Measurements from ENCODE around the gene HSPG2.

Gene HSPG2

DNA sequence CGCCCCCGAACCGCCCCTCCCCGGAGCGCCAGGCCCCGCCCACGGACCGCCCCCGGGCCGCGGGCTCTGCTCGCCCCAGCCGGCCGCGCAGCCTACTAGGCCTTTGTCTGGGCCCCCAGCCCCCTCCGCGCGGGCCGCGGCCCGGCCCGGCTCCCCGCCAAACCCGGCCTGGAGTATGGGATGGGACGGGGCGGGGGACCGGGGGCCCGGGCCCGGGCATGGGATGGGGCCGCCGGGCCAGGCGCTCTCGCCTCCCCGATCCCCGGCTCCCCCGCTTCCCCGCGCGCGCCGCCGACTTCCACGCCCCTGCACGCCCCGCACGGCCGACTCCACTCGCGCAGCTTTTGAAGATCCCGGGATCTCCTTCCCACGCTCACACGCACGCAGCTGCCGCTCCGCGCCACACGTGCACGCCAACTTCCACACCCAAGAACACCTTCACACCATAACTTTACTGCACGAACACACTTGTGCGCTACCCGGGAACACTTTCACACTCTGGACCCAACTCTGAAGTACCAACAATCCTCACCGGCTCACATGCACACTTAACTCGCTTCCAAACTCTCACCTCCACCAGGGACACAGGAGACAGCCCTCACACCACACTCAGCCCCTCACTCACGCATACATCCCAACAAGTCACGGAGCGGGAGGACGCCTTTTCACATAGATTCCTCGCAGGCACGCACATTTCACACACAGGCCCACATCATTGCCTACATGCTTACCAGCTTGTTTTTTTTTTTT is 437 bp upstream of the HSPG2 start:
- peak; percentile 93 for DNase-seq (ENCODE audit: low spot score)
- TF ChIP-seq, protein P1, sequence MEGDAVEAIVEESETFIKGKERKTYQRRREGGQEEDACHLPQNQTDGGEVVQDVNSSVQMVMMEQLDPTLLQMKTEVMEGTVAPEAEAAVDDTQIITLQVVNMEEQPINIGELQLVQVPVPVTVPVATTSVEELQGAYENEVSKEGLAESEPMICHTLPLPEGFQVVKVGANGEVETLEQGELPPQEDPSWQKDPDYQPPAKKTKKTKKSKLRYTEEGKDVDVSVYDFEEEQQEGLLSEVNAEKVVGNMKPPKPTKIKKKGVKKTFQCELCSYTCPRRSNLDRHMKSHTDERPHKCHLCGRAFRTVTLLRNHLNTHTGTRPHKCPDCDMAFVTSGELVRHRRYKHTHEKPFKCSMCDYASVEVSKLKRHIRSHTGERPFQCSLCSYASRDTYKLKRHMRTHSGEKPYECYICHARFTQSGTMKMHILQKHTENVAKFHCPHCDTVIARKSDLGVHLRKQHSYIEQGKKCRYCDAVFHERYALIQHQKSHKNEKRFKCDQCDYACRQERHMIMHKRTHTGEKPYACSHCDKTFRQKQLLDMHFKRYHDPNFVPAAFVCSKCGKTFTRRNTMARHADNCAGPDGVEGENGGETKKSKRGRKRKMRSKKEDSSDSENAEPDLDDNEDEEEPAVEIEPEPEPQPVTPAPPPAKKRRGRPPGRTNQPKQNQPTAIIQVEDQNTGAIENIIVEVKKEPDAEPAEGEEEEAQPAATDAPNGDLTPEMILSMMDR (IDR thresholded peaks at IDR 0.05; ENCODE audit: extremely low read depth, insufficient read depth, missing control alignments): no peak
- in situ Hi-C loops (cut with MboI; ENCODE audit: low pct_unique_long_range_greater_than_20kb, low sequenced_read_pairs, unreplicated experiment): no loop called here

DNA sequence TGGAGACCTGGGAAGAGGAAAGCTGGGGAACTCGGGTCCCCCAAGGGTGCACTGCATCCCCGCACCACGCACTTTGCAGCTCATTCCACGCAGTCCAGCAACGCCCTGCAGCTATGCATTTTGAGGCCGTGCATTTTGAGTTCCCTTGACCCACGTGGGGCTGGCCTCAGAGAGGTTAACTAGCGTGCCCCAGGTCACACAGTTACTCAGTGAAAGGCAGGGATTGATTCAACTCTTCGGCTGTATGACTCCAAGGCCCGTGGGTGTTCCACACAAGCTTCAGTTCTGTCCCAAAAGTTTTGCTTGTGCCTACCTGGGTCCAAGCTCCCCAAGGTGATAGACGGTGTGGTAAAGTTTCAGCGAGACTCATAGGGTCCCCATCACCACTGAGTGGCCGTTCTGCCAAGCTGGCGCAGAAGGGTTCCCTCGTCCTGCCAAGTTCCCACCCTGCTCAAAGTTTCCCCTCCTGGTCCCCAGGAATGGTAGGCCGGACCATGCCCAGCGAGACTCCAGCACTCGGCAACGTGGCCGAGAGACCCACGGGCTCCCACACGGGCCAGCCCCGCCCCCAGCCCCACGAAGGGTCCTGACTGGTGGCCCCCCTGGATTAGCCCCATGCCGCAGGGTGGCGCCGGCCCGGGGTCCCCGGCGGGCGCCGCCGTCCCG is 611 bp downstream of the HSPG2 start:
- TF ChIP-seq, protein P1 (IDR thresholded peaks at IDR 0.05; ENCODE audit: extremely low read depth, insufficient read depth, missing control alignments): no peak
- no peak for DNase-seq (ENCODE audit: low spot score)
- in situ Hi-C loops (cut with MboI; ENCODE audit: low pct_unique_long_range_greater_than_20kb, low sequenced_read_pairs, unreplicated experiment): no loop called here

DNA sequence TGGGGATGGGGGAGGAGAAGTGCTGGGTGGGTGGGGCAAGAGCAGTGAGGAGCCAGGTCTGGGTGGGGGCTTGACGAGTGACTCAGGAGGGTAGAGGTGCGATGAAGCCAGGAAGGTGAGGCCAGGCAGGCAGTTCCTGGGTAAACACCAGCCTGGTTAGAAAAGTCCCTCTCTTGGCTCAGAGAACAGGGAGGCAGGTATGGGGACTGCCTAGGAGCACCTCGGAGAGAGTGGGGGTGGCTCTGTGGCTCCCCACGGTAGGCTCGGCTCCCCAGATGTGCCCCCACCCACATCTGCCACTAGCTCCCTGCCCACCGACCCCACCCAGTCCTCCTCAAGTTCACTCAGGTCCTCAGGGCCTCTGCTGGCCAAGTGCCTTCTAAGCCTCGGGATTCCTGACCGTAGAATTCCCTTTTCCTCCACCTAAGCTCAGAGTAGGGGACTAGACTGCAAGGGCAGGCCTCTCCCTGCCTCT is 1.2 kb downstream of the HSPG2 start:
- in situ Hi-C loops (cut with MboI; ENCODE audit: low pct_unique_long_range_greater_than_20kb, low sequenced_read_pairs, unreplicated experiment): no loop called here
- no peak for DNase-seq (ENCODE audit: low spot score)

DNA sequence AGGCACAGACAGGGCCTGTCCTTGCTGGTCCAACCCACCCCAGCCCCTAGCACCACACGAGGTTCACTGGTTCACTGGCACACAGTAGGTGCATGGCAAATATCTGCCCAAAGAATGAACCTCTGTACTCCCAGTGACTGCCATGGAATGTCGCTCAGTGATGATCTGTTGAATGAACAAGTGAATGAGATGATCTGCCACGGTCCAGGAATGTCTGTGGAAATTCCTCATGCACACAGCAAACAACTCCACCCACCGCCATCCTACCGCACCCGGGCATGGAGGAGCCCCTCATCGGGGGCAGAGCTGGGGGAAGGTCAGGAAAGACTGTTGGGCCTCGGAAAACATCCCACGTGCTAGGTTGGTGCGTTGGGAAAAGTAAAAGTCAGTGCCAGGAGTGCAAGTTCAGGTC is 1.7 kb downstream of the HSPG2 start:
- TF ChIP-seq, protein P1 (IDR thresholded peaks at IDR 0.05; ENCODE audit: extremely low read depth, insufficient read depth, missing control alignments): no peak
- DNase-seq (ENCODE audit: low spot score): no peak
- in situ Hi-C loops (cut with MboI; ENCODE audit: low pct_unique_long_range_greater_than_20kb, low sequenced_read_pairs, unreplicated experiment): no loop called here

More for the DNA sequence above, 1.2 kb downstream of the HSPG2 start:
- TF ChIP-seq, protein P1 (IDR thresholded peaks at IDR 0.05; ENCODE audit: extremely low read depth, insufficient read depth, missing control alignments): no peak

DNA sequence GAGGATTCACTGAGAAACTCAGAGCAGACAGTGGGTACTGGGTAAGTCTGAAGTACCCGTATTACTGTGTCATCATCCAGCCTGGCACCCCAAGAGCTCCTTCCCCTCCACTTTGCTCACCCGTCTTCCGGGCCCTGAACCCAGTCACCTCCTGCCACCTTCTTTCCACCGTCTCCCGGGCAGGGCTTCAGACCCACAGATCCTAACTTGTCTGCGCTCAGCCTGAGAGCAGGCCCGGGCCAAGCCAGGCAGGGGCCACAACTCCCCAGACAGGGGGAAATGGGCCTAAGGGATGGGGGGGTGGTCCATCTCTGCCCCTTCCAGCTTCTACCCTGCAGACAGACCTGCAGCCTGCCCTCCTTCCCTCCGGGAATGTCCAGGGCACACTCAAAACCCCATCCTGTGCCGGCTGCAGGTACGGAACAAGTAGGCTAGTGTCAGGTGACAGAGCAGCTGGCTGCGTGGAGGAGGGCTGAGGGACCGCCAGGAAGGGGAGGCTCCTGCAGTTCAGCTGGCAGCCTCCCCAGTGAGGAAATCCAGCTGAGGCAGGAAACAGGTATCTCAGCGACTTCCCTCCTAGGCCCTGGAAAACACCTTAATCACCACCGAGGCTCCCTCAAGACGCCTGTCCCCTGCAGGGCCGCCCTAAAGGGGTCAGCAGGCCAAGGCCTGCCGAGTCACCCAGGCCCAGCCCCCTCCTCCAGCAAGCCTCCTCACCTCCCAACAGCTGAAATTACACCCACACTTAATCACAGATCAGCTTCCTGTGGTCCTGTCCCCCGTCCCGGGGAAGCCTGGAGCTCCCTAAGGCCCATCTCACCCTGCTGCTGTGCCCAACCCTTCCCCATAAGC is 3.5 kb downstream of the HSPG2 start:
- in situ Hi-C loops (cut with MboI; ENCODE audit: low pct_unique_long_range_greater_than_20kb, low sequenced_read_pairs, unreplicated experiment): no loop called here
- TF ChIP-seq, protein P1 (IDR thresholded peaks at IDR 0.05; ENCODE audit: extremely low read depth, insufficient read depth, missing control alignments): no peak
- DNase-seq (ENCODE audit: low spot score): no peak

DNA sequence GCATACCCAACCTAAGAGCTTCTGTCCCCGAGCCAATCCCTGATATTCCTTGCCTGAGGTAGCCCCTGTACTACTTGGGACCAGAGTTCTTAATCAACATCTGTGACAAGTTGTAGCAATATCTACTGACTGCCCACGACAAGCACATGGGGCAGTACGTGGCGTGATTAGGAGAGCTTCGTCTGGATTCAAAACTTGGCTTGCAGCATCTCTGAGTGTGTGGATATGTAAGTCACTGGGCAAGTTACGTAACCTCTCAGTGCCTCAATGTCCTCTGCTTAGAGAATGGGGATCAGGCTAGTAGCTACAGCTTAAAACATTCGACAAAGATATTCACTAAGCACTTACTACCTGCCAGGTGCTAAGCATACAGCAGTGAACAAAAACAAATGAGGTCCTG is 5.0 kb downstream of the HSPG2 start:
- in situ Hi-C loops (cut with MboI; ENCODE audit: low pct_unique_long_range_greater_than_20kb, low sequenced_read_pairs, unreplicated experiment): no loop called here

More for the DNA sequence above, 5.0 kb downstream of the HSPG2 start:
- DNase-seq (ENCODE audit: low spot score): no peak
- TF ChIP-seq, protein P1 (IDR thresholded peaks at IDR 0.05; ENCODE audit: extremely low read depth, insufficient read depth, missing control alignments): no peak

All from GM13977 (cell line).